ENCODE data around the gene CD52.
A peak's percentile ranks its signal among the peaks of the same experiment; 100 is the strongest.
"Not testable (repeated sequence)": the region's sequence is repeated elsewhere in the genome, so short reads cannot be mapped to it uniquely, and the experiment has no call there.

The CD52 gene

DNA sequence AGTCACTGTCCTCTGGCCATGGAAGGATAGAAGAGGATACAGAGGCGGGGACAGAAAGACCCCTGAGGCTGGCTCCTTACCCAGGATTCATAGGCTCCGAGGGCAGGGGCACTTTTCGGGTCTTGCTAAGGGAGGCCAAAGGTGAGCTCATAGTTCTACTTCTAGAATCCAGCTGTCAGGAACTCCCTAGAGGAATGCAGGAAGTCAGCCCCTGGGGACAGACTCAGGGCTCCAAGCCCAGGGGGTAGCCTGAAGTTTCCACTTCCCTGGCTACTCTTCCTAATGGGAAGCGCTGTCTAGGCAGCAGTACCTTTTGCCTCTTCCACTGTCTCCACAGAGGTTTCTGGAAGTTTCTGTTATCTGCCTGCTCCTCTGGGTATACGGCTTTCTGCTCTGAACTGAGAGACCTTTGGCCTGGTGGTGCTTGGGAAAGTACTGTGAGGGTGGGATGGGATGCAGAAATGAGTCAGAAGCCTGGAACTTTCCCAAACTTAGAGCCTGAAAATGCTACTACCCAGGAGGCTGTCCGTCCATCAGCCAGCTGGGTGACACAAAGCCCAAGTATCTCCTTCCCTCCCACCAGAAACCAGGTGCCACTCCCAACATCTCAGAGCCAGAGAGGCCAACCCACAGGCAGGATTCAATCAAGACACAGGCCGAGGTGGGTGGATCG lies 14.9 kb upstream of the CD52 start:
- DNase-seq = no peak

DNA sequence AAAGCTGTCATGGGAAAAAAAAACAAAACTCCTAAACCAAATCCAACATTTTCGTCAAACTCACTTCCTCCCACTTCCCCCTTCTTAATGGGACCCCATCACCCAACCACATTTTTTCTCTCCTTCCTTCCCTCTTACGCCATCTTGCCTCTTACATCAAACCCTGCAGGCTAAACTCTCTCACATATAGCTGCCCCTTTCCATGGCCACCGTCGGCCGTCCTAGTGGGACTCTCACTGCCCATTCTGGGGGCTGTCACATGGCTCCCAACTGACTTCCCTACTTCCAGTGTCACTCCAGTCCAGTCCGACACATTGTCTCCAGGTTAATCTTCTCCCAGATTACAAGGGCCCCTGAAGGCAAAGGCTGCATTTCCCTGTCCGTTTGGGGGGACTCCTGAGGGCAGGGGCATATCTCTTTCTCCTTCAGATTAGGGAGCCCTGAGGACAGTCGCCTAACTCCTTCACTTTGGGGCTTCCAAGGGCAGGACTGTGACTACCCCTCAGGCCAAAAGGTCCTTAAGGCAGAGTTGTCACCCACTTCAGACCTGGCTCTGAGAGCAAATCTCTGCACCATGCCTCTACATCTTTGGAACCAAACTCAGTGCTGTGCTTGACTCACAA lies 12.0 kb upstream of the CD52 start:
- DNase-seq = no peak

DNA sequence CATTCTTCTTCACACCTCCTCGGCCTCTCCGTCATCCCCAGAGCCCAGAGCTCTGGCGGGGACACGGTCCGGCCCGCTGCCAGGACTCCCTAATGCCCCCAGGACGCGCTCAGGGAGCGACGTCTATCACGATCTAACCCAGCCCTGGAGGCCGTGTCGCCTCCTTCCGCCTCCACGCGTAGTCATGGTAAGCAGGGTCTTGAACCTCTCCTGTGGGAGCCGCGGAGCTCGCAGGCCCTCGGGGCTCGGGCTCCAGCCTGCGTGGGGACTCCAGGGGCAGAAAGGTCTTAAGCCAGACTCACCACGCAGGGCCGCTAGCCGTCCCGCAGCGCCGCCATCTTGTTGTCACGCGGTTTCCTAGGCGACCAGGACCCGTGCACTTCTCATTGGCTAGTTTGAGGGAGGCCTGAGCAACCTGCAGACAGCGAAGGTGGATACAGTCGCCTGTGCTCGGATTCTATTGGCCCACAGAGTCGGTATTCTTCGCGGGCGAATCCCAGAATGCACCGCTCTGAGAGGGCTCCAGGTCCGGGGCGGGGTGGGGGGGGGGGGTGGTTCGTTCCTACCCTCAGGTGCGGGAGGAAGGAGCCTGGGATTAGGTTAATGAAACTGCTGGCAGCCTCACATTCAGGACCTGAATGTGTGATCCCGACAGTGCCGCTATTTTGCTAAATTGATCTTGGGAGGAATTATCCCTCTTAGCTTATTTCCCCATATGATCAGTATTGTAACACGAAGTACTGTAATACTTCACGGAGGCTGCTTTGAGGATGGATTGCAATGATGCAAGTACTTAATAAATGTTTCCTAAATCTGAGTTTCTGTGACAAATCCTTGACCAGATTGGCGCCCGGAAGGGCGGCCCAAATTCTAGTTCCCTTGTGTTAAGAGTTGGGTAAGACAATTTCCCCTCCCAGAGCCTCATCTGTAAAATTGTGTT lies 11.2 kb upstream of the CD52 start, which contains the start of gene UBXN11:
TSS of gene UBXN11 (minus strand) at position 347 of the 940 bp plus-strand sequence. CDS start 3,753 bp downstream, outside the sequence.
- peak; percentile 85 for DNase-seq

DNA sequence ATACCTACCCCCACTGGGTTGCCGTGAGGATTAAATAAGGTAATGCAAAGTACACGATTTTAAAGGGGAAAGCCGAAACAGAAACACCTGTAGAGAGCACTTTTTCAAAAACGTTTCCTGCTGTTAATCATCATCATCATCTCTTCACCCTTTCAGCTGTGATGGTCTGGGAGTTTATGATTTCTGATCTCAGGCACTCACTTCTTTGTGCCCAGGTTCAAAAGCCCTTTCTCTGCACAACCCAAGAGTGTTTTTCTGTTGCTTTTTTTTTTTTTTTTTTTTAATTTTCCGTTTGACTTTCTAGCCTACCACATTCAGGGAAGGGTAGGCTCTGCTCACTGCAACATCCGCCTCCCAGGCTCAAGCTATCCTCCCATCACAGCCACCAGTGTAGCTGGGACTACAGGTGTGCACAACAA lies 10.4 kb upstream of the CD52 start:
- no peak for DNase-seq

DNA sequence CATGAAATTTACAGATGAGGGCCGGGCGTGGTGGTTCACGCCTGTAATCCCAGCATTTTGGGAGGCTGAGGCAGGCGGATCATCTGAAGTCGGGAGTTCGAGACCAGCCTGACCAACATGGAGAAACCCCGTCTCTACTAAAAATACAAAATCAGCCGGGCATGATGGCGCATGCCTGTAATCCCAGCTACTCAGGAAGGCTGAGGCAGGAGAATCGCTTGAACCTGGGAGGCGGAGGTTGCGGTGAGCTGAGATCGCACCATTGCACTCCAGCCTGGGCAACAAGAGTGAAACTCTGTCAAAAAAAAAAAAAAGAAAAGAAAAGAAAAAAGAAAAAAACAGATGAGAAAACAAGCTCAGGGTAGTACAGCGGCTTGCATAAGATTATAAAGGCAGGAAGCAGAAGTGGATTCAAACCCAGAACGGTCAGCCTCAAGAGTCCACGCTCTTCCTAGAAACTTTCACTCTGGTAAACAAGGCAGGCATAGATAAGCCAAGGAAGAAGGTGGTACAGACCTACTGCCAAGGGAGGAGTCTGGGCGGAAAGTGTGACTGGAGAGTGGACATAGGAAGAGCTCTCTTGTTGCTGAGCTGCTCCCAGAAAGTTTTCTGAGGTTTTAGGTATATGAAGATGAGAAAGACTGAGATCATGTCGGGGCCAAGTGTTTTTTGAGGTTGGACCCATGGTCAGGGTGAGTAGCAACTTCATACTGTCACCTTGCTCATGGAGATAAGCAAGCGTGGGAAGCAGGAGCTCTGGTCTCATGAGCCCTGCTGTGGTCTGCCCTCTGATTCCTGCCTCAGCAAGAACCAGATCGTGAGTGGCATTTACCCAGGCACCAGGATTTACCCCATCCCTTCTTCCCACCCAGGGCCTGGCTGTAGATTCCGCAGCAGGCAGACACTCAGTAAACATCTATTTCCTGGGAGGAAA lies 9.5 kb upstream of the CD52 start:
- not testable (repeated sequence) for DNase-seq

- DNase-seq = no peak
Observed at GRCh38 chr1:26314501-26314900, 3.3 kb upstream of the CD52 start.

GRCh38 chr1:26315874-26316850 lies 1.6 kb upstream of the CD52 start:
- DNase-seq = no peak

- DNase-seq = no peak
Observed at GRCh38 chr1:26317146-26317545, 612 bp upstream of the CD52 start.

DNA sequence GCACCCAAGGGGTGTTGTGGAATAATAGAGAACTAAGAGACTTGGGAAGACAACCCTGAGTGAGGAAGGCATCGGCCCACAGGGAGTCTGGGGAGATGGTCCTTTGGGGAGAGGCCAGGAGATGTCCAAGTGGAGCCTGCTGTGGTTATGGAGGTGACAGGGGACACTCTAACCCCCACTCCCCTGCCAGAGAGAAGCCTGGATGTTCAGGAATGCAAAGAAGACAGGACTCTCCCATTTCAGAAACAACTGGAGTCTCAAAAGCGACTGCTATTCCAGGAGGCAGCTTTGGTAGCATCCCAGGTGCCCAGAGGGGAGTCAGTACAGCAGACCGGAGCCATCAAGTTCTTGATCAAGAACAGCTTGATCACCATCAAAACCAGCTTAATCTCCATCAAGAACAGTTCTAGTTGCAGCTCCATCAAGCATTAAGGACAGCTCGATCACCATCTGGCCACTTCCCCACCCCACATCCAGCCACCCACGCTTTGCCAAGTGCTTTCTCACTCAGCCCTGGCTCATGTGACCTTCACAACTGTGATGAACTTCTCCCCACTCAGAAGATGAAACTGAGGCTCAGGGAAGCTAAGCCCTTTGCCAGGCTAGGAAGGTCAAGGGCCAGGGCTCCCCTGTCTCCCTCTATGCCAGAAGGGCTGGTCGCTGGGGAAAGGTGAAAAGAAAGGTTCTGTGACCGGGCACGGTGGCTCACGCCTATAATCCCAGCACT lies 743 bp downstream of the CD52 start:
- no peak for DNase-seq

DNA sequence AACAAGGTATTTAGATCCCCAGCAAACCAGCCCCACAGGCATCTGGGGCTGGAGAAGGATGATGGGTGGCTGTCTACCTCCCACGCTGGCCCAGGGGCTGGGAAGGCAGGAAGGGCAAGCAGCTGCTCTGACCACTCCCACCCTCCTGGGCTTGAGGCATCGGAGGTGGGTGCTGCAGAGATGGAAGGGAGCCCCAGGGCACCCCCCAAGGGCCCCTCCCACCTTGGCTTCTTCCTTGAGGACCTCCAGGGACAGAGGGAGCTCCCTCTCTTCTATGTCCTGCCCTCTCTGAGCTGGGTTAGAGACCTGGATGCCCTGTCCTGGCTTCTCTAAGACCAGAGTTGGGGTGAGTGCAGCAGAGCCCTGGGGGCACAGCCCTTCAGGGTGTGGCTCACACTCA lies 3.1 kb downstream of the CD52 start:
- DNase-seq = no peak

DNA sequence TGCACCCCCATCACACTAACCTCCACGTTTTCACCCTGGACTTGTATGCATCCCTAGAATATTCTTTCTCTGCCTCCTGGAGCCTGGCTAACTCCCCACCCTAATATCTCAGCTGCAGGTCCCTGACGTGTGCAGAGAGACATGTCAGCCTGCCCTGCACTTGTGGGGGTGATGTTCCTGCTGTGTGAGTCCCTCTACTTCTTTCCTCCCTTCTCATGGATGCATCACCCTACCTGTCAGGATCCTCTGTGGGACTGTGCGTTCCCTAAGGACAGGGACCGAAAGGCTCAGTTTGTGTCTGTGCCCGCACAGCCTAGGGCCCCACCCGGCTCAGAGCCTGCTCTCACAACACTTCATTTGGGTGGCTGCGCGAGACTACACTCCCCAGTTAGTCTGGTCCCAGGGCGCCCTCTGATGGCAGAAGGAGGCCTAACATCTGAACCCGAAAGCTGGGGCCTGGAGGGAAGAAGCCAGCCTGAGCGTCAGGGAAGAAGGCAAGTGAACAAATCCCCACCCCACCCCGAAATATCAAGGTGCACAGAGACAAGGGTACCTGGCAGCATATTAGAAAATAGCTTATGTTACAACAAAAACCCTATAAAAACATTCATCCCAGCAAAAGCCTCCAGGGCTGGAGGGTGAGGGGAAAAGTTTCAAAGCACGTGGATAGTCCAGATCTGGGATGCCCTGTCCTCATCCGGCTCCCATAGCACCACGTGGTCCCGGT lies 3.7 kb downstream of the CD52 start:
- DNase-seq = peak; percentile 98

DNA sequence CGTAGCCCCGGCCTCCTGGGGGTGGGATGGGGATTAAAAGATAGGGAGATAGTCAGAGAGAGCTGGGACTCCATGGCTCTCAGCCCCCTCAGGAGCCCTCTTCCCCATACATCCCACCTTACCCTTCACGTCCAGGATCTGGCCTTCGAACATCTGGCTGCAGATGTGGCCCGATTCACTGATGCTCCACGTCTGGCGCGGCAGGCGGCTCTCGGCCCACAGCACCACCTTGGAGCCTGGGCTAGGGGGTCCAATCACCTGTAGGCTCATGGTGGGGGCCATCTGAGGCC lies 4.2 kb downstream of the CD52 start:
- no peak for DNase-seq

DNA sequence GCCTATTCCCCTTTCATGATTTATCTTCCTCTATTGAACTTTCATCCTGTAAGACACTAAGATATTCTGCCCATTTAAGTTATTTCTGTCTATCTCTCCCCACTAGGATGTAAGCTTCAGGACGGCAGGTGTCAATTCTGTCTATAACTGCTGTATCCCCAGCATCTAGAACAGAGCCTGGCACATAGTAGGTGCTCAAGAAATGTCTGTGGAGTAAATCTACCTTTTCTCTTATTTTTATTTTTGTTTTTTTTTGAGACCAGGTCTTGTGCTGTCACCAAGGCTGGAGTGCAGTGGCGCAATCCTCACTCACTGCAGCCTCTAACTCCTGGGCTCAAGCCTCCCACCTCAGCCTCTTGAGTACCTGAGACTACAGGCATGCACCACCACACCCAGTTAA lies 5.6 kb downstream of the CD52 start:
- DNase-seq = no peak

DNA sequence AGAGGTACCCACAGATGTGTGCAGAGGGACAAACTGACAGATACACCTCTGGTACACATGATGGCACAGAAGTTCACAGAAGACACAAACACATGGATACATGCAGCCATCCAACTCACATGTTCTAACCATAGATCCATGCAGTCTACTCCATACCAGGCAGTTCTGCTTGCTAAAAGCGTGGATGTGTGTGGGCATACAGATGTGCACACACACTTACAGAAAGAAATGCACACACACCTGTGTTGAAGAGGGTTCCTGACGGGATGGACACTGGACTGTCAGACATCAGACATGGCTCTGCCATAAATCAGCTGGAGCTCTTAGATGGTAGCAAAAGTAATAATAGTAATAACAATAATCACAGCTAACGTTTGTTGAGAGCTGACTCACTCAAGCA lies 6.8 kb downstream of the CD52 start:
- no peak for DNase-seq

GRCh38 chr1:26327956-26328362 lies 10.2 kb downstream of the CD52 start:
- no peak for DNase-seq

GRCh38 chr1:26328597-26328996 lies 10.8 kb downstream of the CD52 start:
- no peak for DNase-seq

DNA sequence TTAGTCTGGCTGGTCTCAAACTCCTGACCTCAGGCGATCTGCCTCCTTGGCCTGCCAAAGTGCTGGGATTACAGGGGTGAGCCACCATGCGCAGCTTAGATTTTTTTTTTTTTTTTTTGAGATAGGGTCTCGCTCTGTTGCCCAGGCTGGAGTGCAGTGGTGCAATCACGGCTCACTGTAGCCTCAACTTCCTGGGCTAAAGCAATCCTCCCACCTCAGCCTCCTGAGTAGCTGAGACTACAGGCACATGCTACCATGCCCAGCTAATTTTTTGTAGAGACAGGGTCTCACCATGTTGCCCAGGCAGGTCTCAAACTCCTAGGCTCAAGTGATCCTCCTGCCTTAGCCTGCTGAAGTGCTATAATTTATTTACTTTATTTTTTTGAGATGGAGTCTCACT lies 11.6 kb downstream of the CD52 start:
- DNase-seq = not testable (repeated sequence)

DNA sequence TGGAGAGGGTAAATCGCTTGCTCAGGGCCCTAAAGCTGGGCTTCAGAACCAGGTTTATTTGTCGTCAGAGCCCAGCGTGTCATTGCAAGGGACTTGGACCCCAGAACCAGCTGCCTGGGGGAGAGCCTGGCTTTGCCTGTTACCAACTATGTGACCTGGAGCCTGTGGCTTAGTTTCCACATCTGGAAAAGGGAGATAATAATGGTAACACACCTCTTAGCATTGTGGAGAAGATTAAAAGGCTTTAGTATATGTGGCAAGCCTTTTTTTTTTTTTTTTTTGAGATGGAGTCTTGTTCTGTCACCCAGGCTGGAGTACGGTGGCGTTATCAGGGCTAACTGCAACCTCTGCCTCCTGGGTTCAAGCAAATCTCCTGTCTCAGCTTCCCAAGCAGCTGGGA lies 12.5 kb downstream of the CD52 start:
- no peak for DNase-seq

DNA sequence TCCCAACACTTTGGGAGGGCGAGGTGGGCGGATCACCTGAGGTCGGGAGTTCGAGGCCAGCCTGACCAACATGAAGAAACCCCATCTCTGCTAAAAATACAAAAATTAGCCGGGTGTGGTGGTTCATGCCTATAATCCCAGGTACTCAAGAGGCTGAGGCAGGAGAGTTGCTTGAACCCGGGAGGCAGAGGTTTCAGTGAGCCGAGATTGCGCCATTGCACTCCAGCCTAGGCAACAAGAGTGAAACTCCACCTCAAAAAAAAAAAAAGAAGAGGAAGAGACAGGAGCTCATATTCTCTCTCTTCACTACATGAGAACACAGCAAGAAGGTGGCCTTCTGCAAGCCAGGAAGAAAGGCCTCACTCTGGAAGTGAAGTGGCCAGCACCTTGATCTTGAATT lies 15.6 kb downstream of the CD52 start:
- not testable (repeated sequence) for DNase-seq

Data from activated T-cell treated with anti-CD3 and anti-CD28 coated beads for 4 hours (primary cell).